Body of pancreas (tissue), 4 donors: Measurements from ENCODE around the gene DNAJC5G. TPM values are rescaled to one million over a fixed set of nuclear protein-coding genes. Genes with fewer than 3 reads are reported as not detected.

Experiments used
- ATAC-seq: fragments of 150-250 bp; one replicate; pipeline ENCODE4 v1.9.1; 2016
- DNase-seq, 4 donors: peaks; one replicate each; pipeline ENCODE4 v3.0.0-alpha.2; 2019
- H3K27ac ChIP-seq, 4 donors: fragments of 200-600 bp; sonication (generic); 1 replicate in 3 of 4; 2 replicates in 1 of 4; pipeline versions ENCODE4 v1.5.1 to v1.6.1; 2016 to 2019; ENCODE audit warnings: mild to moderate bottlenecking in 1 of 4, mixed read lengths in 1 of 4, moderate library complexity in 1 of 4
- H3K27me3 ChIP-seq, 2 donors: fragments of 200-600 bp; sonication (generic); one replicate each; pipeline ENCODE4 v1.6.0; 2016; ENCODE audit warnings: mild to moderate bottlenecking in 1 of 2
- H3K36me3 ChIP-seq, 2 donors: fragments of 200-600 bp; sonication (generic); replicated peaks in 1 of 2; 2 replicates each; pipeline ENCODE4 v1.5.1; 2016; ENCODE audit warnings: low read depth in 2 of 2; ENCODE audit not compliant: insufficient read depth in 1 of 2
- H3K4me1 ChIP-seq: fragments of 200-600 bp; sonication (generic); one replicate; pipeline ENCODE4 v1.6.0; 2016
- H3K4me3 ChIP-seq, 2 donors: fragments of 200-600 bp; sonication (generic); 1 replicate in 1 of 2; 2 replicates in 1 of 2; pipeline ENCODE4 v1.5.1; 2016 to 2019
- H3K9me3 ChIP-seq, 3 donors: fragments of 200-600 bp; sonication (generic); 1 replicate in 2 of 3; 2 replicates in 1 of 3; pipeline ENCODE4 v1.5.1; 2016
- POLR2A ChIP-seq, 3 donors: fragments of 450-650 bp; IDR thresholded peaks; one replicate each; pipeline ENCODE4 v1.6.1; 2016; ENCODE audit warnings: antibody characterized with exemption in 3 of 3, mild to moderate bottlenecking in 2 of 3
- WGBS, 2 donors: methylation state at CpG; one replicate each; pipeline ENCODE4 v1.1.5; 2017; 5-methylcytosine and 5-hydroxymethylcytosine counted together
- intact Hi-C: fragments of 100-400 bp; cut with DNase I; formaldehyde crosslinking; loops from one replicate; pipeline ENCODE4 v1.15.1; 2023
- total RNA-seq, 2 donors: library from RNA; depleted of rRNA; stranded (reverse); fragments of >200 nt; gene quantifications; one replicate each; pipeline ENCODE4 v1.1.0, GENCODE V29; 2016
- TF ChIP-seq, protein P1 (sequence below), 7 experiments: fragments of 450-650 bp in 4 of 7; fragments of 200-600 bp in 3 of 7; sonication (generic) in 3 of 7; IDR thresholded peaks; one replicate each; pipeline ENCODE4 v1.5.1; 2016 to 2019; ENCODE audit warnings: antibody characterized with exemption in 7 of 7

Gene DNAJC5G
- total RNA-seq, 2 donors from 2014 or later, result 1.3 TPM; not detected in 1

GRCh38 chr2:27255660-27256059 lies 19.6 kb upstream of the DNAJC5G start:
- TF ChIP-seq POLR2A (IDR thresholded peaks at IDR 0.05), result no peak
- TF ChIP-seq, protein P1, sequence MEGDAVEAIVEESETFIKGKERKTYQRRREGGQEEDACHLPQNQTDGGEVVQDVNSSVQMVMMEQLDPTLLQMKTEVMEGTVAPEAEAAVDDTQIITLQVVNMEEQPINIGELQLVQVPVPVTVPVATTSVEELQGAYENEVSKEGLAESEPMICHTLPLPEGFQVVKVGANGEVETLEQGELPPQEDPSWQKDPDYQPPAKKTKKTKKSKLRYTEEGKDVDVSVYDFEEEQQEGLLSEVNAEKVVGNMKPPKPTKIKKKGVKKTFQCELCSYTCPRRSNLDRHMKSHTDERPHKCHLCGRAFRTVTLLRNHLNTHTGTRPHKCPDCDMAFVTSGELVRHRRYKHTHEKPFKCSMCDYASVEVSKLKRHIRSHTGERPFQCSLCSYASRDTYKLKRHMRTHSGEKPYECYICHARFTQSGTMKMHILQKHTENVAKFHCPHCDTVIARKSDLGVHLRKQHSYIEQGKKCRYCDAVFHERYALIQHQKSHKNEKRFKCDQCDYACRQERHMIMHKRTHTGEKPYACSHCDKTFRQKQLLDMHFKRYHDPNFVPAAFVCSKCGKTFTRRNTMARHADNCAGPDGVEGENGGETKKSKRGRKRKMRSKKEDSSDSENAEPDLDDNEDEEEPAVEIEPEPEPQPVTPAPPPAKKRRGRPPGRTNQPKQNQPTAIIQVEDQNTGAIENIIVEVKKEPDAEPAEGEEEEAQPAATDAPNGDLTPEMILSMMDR (IDR thresholded peaks at IDR 0.05), result no peak
- Histone ChIP-seq H3K9me3 (no peaks in the 10 kb centered on the region), H3K27me3 (no peaks in the 10 kb centered on the region), H3K4me3 (no peak overlapping the region), H3K36me3 (no peaks in the 10 kb centered on the region), H3K4me1 (no peaks in the 10 kb centered on the region), H3K27ac (no peak overlapping the region)
- intact Hi-C loops, result no loop called here
- no peak for DNase-seq
- no peak for ATAC-seq
- whole genome bisulfite sequencing, 2 donors, result 9 to 27% methylated on average over 1 of the region's 1 CpG

DNA sequence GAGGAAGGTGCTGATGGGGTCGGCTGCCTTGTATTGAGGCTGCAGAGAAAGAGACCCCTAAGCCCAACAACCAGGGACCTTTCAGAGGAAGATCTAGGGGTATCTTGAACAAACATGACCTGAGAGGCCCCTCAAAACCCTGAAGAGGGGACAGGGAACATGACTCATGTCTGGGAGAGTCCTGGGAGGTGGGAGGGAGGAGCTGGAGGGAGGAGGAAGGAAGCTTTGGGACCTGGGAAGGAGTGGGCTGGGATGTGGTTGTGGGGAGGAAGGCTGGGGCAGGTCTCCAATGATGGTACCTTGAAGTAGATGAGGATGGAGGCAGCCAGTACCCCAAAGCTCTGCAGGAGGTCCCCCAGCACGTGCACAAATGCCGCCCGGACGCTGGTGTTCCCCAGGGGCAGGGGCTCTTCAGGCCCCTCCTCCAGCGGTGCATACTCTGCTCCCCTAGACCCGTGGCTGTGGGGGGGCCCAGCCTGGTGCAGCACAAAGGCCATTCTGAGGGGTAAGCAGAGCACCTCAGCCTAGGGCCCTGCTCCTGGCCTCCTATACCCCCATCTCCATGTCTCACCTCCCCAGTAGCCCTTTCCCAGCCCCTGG lies 18.3 kb upstream of the DNAJC5G start:
- no peak for ATAC-seq
- peaks cover 0 to 7% of the 10 kb centered on the region in 2 donors for H3K27me3 ChIP-seq

GRCh38 chr2:27258051-27258450 lies 17.2 kb upstream of the DNAJC5G start:
- intact Hi-C loops, result no loop called here
- H3K4me3 ChIP-seq, result no peak overlapping the region
- WGBS, 2 donors, result 77 to 81% methylated on average over 5 to 8 of the region's 8 CpGs
- peaks cover 15% of the 10 kb centered on the region for H3K4me1 ChIP-seq
- H3K9me3 ChIP-seq, result no peaks in the 10 kb centered on the region
- no peak overlapping the region for H3K27ac ChIP-seq
- no peak for ATAC-seq
- no peaks in the 10 kb centered on the region for H3K36me3 ChIP-seq
- TF ChIP-seq, protein P1 (IDR thresholded peaks at IDR 0.05), result no peak
- no peak for TF ChIP-seq POLR2A (IDR thresholded peaks at IDR 0.05)
- no peak for DNase-seq
- peaks cover 0 to 18% of the 10 kb centered on the region in 2 donors for H3K27me3 ChIP-seq

More for the DNA sequence above, 18.3 kb upstream of the DNAJC5G start:
- no peak for DNase-seq
- intact Hi-C loops, result no loop called here
- H3K4me3 ChIP-seq, result no peak overlapping the region
- H3K9me3 ChIP-seq, result no peaks in the 10 kb centered on the region
- no peak for TF ChIP-seq POLR2A (IDR thresholded peaks at IDR 0.05)
- TF ChIP-seq, protein P1 (IDR thresholded peaks at IDR 0.05), result no peak
- H3K36me3 ChIP-seq, result no peaks in the 10 kb centered on the region
- no peak overlapping the region for H3K27ac ChIP-seq
- 29 to 67% methylated on average over 3 to 7 of the region's 7 CpGs for WGBS, 2 donors
- peaks cover 4% of the 10 kb centered on the region for H3K4me1 ChIP-seq

- intact Hi-C loops, result no loop called here
- DNase-seq (no peak), ATAC-seq (no peak)
- TF ChIP-seq, protein P1 (IDR thresholded peaks at IDR 0.05), result no peak
- no peak for TF ChIP-seq POLR2A (IDR thresholded peaks at IDR 0.05)
- Histone ChIP-seq H3K36me3 (no peaks in the 10 kb centered on the region), H3K9me3 (no peaks in the 10 kb centered on the region), H3K4me1 (peaks cover 37% of the 10 kb centered on the region), H3K27me3 (peaks cover 0 to 37% of the 10 kb centered on the region in 2 donors), H3K4me3 (no peak overlapping the region), H3K27ac (no peak overlapping the region)
- WGBS, 2 donors, result 56 to 60% methylated on average over 11 of the region's 11 CpGs
These were observed 13.8 kb upstream of the DNAJC5G start for GRCh38 chr2:27261241-27261925.
